ENCODE data around the gene TRAF6. TPM values are rescaled to one million over a fixed set of nuclear protein-coding genes. Genes with fewer than 3 reads are reported as not detected.
A peak's percentile ranks its signal among the peaks of the same experiment; 100 is the strongest.

Gene TRAF6
- total and polyA plus RNA-seq, 2 of the 13 experiments (the other 11 are each of a cell fraction or from before 2014, with no cell fraction given), result 3.3 to 5.9 TPM

GRCh38 chr11:36490026-36490806, 19.9 kb downstream of the TRAF6 start:
- intact Hi-C loops (cut with micrococcal nuclease; ENCODE audit: unreplicated experiment) (no loop called here), in situ Hi-C loops (cut with HindIII; ENCODE audit: extremely low pct_ligation_motif_present, low pct_unique_long_range_greater_than_20kb) (loop anchor here (10.0 to 25.0 kb wide), 2 partner anchors 55 to 878 kb away; partner anchors contain the start of gene FJX1)
- DNase-seq (ENCODE audit: low spot score) (no peak), FAIRE-seq (no peak), ATAC-seq (no peak)
- Histone ChIP-seq H3K79me2 (ENCODE audit: insufficient read depth, low read length) (no peaks in the 10 kb centered on the region), H3K4me3 (replicated peaks in 1 of 3; ENCODE audit: insufficient read depth in 1 of 3, low read depth in 2 of 3, low read length in 3 of 3) (no peak overlapping the region), H3K9me3 (ENCODE audit: low read length) (no peaks in the 10 kb centered on the region), H3K27ac (ENCODE audit: extremely low read length, insufficient read depth, low read length) (no peak overlapping the region), H3K27me3 (ENCODE audit: control insufficient read depth in 1 of 2, insufficient read depth in 2 of 2, low read length in 2 of 2) (no peaks in the 10 kb centered on the region), H3K36me3 (replicated peaks in 1 of 2; ENCODE audit: control insufficient read depth in 1 of 2, insufficient read depth in 2 of 2, low read length in 2 of 2) (peaks cover 17 to 48% of the 10 kb centered on the region in 2 experiments), H4K20me1 (ENCODE audit: insufficient read depth, low read length) (0 out of 2 replicates have a peak, but pooled peaks cover 3% of the 10 kb centered on the region), H3K4me1 (ENCODE audit: insufficient read depth, low read length) (no peaks in the 10 kb centered on the region), H3K4me2 (ENCODE audit: low read depth, low read length) (no peak overlapping the region), H2AFZ (ENCODE audit: low read length) (no peak overlapping the region), H3K9ac (ENCODE audit: insufficient read depth, low read depth, low read length) (no peak overlapping the region)
- TSS peak; percentile 14 for BruUV-seq (replicated peaks)
- CTCF ChIA-PET (ENCODE audit: low intra/inter-chr PET ratio, low total read pairs), result no interaction called here
- 96% methylated on average over 16 of the region's 16 CpGs for WGBS (ENCODE audit: low lambda C conversion rate)
- POLR2A ChIA-PET, result no interaction called here
- TF ChIP-seq ZNF20 (CRISPR knock-in tag; IDR thresholded peaks at IDR 0.05) (no peak), ATF2 (CRISPR knock-in tag; IDR thresholded peaks at IDR 0.05) (no peak), ZNF318 (CRISPR knock-in tag; IDR thresholded peaks at IDR 0.05) (no peak), GPN1 (CRISPR knock-in tag; IDR thresholded peaks at IDR 0.05; ENCODE audit: borderline replicate concordance) (no peak), ZNF276 (CRISPR knock-in tag; IDR thresholded peaks at IDR 0.05; ENCODE audit: low read depth) (no peak), ZNF501 (CRISPR knock-in tag; IDR thresholded peaks at IDR 0.05) (no peak), ETS1 (CRISPR knock-in tag; IDR thresholded peaks at IDR 0.05) (no peak), ONECUT2 (CRISPR knock-in tag; IDR thresholded peaks at IDR 0.05) (no peak), ZNF773 (CRISPR knock-in tag; IDR thresholded peaks at IDR 0.05; ENCODE audit: borderline replicate concordance) (no peak), ATAD3A (CRISPR knock-in tag; IDR thresholded peaks at IDR 0.05) (no peak), ZNF839 (CRISPR knock-in tag; IDR thresholded peaks at IDR 0.05; ENCODE audit: borderline replicate concordance) (no peak)

Data from HepG2 (cell line).